Adrenal gland (tissue), 12 donors: ENCODE results near the gene CYP21A2. TPM values are rescaled to one million over a fixed set of nuclear protein-coding genes. Genes with fewer than 3 reads are reported as not detected.

ENCODE experiments used
- DNase-seq, 7 donors: peaks; one replicate each; pipeline ENCODE4 v3.0.0-alpha.2; 2019 to 2020
- H3K27ac ChIP-seq, 5 donors: fragments of 200-600 bp; sonication (generic) in 4 of 5; 1 replicate in 3 of 5; 2 replicates in 2 of 5; pipeline versions ENCODE4 v1.5.1 to v1.8.0; 2016 to 2020; ENCODE audit warnings: mild to moderate bottlenecking in 1 of 5
- H3K27me3 ChIP-seq: fragments of 200-600 bp; 2 replicates; pipeline ENCODE4 v1.8.0; 2021
- H3K36me3 ChIP-seq, 2 donors: fragments of 200-600 bp; replicated peaks in 1 of 2; 1 replicate in 1 of 2; 2 replicates in 1 of 2; pipeline versions ENCODE4 v1.5.1 to v1.8.0; 2018 to 2022
- H3K4me1 ChIP-seq, 2 donors: fragments of 200-600 bp; replicated peaks in 1 of 2; 1 replicate in 1 of 2; 2 replicates in 1 of 2; pipeline versions ENCODE4 v1.5.1 to v1.8.0; 2018 to 2021
- H3K4me3 ChIP-seq, 4 donors: fragments of 200-600 bp; sonication (generic) in 3 of 4; one replicate each; pipeline ENCODE4 v1.5.1; 2016 to 2018
- H3K9me3 ChIP-seq, 3 donors: fragments of 200-600 bp; sonication (generic) in 1 of 3; replicated peaks in 1 of 3; 1 replicate in 2 of 3; 2 replicates in 1 of 3; pipeline versions ENCODE4 v1.5.1 to v1.8.0; 2016 to 2021
- CTCF ChIP-seq, 6 experiments: fragments of 450-650 bp in 4 of 6; fragments of 200-600 bp in 2 of 6; sonication (generic) in 1 of 6; IDR thresholded peaks; 1 replicate in 5 of 6; 2 replicates in 1 of 6; pipeline versions ENCODE4 v1.5.1 to v1.8.0; 2016 to 2021; ENCODE audit warnings: antibody characterized with exemption in 6 of 6, mild to moderate bottlenecking in 2 of 6, moderate library complexity in 1 of 6
- POLR2A ChIP-seq, 2 donors: fragments of 450-650 bp; IDR thresholded peaks; one replicate each; pipeline ENCODE4 v1.6.1; 2017; ENCODE audit warnings: antibody characterized with exemption in 2 of 2, mild to moderate bottlenecking in 2 of 2, moderate library complexity in 1 of 2
- WGBS, 4 donors: extraction: QIAGEN DNeasy Blood & Tissue Kit in 2 of 4; methylation state at CpG; one replicate each; pipeline versions ENCODE4 v1.1.5 to v1.1.7; 2013 to 2017; 5-methylcytosine and 5-hydroxymethylcytosine counted together
- intact Hi-C, 2 donors: fragments of 100-400 bp; cut with DNase I; formaldehyde crosslinking; loops; one replicate each; pipeline versions ENCODE4 v1.14.1 to v1.15.0; 2022 to 2023
- polyA plus RNA-seq, 3 donors: library from polyadenylated mRNA; stranded (reverse); fragments of 200-250 nt in 2 of 3; fragments of 350-450 nt in 1 of 3; fragmentation: Illumina TruSeq in 1 of 3; extraction: RNeasy Lipid Tissue Mini Kit (QIAGEN cat#74804) in 1 of 3; gene quantifications; one replicate each; pipeline ENCODE4 v1.2.3, GENCODE V29; 2013 to 2014
- total RNA-seq, 9 donors: library from RNA; depleted of rRNA in 4 of 9; stranded (reverse); fragments of >200 nt in 4 of 9; fragments of 120-200 nt in 1 of 9; fragmentation: NEBNext Ultra II Directional in 1 of 9; extraction: Animal tissue kit (Norgen Biotek cat#: 25700) in 1 of 9; gene quantifications; one replicate each; pipeline versions ENCODE4 v1.1.0 to v1.2.4, GENCODE V29; 2013 to 2023
- donor health status: healthy with polysubstance abuse.
- donor health status: Bipolar disorder and iron deficiency.
- donor health status: DM: yes; HTN: yes; CAD: no.
- donor health status: DM: no; HTN: no; CAD: no.
- donor health status: DM: no; HTN: no; CAD: no.
- donor health status: DM: yes; HTN: yes; CAD: no.

Gene CYP21A2
- total and polyA plus RNA-seq, 12 donors: 528 to 6,352 (median 2,473) TPM

DNA sequence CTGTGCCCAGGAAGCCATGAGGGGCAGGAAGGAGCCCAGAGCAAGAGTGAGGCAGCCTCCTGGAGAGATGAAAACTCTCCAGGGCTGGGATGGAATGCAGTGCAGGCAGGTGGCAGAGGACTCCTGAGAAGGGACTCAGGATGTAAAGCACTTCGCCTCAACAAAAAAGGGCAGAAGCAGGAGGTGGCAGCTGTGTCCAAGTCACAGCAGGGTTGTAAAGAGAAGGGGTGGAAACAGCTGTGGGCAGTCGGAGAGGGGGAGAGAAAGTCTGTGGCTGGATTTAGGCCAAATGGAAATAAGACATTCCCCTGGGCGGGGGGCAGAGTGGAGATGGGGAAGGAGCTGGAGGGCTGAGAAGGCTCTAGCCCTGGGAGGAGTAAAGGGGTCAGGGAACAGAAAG, 34.9 kb downstream of the CYP21A2 start:
- TF ChIP-seq CTCF (IDR thresholded peaks at IDR 0.05): no peak
- no peak for TF ChIP-seq POLR2A (IDR thresholded peaks at IDR 0.05)
- DNase-seq: no peak
- intact Hi-C loops: no loop called here
- WGBS, 4 donors: 79 to 88% (median 82%) methylated on average over 3 of the region's 3 CpGs
- Histone ChIP-seq H3K27ac (no peak overlapping the region), H3K27me3 (no peaks in the 10 kb centered on the region), H3K4me1 (peaks cover 0 to 13% of the 10 kb centered on the region in 2 donors), H3K36me3 (no peaks in the 10 kb centered on the region), H3K4me3 (no peak overlapping the region), H3K9me3 (no peaks in the 10 kb centered on the region)

DNA sequence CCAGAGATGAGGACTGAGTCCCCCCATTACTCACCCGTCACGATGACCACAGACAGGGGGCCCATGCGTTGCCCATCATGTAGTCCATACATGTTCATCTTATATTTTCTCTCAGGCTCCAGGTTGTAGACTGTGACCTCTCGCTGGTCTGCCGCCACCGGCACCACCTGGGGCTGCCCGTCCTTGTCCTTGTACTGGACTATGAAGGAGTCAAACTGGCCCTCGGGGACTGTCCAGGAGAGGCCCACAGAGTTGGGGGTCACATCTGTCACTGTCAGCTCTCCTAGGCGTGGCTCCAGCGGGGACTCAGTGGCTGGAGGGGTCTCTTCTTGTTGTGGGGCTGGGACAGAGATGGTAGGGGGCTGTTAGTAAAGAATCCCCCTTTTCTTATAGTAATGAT, 35.4 kb downstream of the CYP21A2 start:
- Histone ChIP-seq H3K27me3 (no peaks in the 10 kb centered on the region), H3K4me1 (peaks cover under 1 to 15% of the 10 kb centered on the region in 2 donors), H3K27ac (no peak overlapping the region), H3K4me3 (no peak overlapping the region), H3K36me3 (no peaks in the 10 kb centered on the region), H3K9me3 (no peaks in the 10 kb centered on the region)
- no peak for TF ChIP-seq CTCF (IDR thresholded peaks at IDR 0.05)
- no peak for TF ChIP-seq POLR2A (IDR thresholded peaks at IDR 0.05)
- no peak for DNase-seq
- intact Hi-C loops: no loop called here
- WGBS, 4 donors: 88 to 93% (median 92%) methylated on average over 10 of the region's 10 CpGs

GRCh38 chr6:32074996-32075532, 36.8 kb downstream of the CYP21A2 start:
- Histone ChIP-seq H3K9me3 (no peaks in the 10 kb centered on the region), H3K4me1 (peaks cover 7 to 28% of the 10 kb centered on the region in 2 donors), H3K36me3 (no peaks in the 10 kb centered on the region), H3K27me3 (no peaks in the 10 kb centered on the region), H3K27ac (no peak overlapping the region), H3K4me3 (no peak overlapping the region)
- 87 to 96% (median 91%) methylated on average over 8 of the region's 8 CpGs for WGBS, 4 donors
- intact Hi-C loops: no loop called here
- DNase-seq: no peak
- no peak for TF ChIP-seq POLR2A (IDR thresholded peaks at IDR 0.05)
- no peak for TF ChIP-seq CTCF (IDR thresholded peaks at IDR 0.05)

DNA sequence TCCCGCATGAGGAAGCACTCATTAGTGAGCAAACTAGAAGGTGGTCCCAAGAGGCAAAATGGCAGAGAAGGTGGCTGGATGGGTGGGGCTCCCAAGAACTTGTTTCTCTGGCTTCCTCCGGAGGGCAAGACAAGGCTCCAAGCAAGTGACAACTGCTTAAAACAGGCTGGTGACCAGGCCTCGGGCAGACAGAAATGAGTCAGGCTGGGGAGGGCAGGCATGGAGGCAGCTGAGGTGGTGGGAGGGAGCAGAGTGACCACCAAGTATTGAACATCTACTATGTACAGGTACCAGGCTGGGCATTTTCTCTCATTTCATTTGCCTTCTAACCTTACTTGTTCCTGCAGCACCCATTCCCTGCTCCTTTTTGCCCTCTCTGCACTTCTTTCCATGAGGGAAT, 37.6 kb downstream of the CYP21A2 start:
- H3K4me1 ChIP-seq: peaks cover 7 to 29% of the 10 kb centered on the region in 2 donors
- DNase-seq: peak in 1 of 7 donors; percentile 42
- no peaks in the 10 kb centered on the region for H3K27me3 ChIP-seq
- no peaks in the 10 kb centered on the region for H3K9me3 ChIP-seq
- H3K36me3 ChIP-seq: no peaks in the 10 kb centered on the region
- H3K27ac ChIP-seq: peak overlapping the region in 2 of 5 donors; percentile 24 to 54
- intact Hi-C loops: no loop called here
- TF ChIP-seq CTCF (IDR thresholded peaks at IDR 0.05) (no peak), POLR2A (IDR thresholded peaks at IDR 0.05) (no peak)
- 67 to 88% (median 73%) methylated on average over 3 of the region's 3 CpGs for WGBS, 4 donors
- H3K4me3 ChIP-seq: no peak overlapping the region
